HG02610 (cell line): Measurements from ENCODE around the gene HTR2A.

Experiments
- ATAC-seq: cut with Tn5 transposase; IDR thresholded peaks from one replicate; pipeline ENCODE4 v1.9.1; 2021; ENCODE audit warnings: mild to moderate bottlenecking, moderate library complexity; ENCODE audit not compliant: unreplicated experiment

Gene HTR2A

DNA sequence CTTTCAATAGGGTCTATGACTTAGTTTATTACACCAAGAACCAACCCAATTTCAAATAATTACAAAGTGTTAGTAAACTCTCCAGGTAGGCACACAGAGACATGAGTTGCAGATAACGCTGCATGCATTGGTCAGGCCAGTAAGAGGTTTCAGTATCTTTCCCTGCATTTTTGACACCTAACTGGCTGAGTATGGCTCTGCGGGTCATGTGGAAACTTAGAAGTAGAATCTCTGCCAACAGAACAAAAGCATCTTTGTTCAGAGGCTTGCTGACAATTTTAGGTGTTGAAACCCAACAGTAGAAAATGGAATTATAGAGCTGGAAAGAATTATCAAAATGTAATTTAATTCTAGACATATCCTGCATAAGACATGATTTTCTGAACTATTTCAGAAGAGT is 25.3 kb downstream of the HTR2A start:
- no peak for ATAC-seq

GRCh38 chr13:46868091-46868490 is 28.8 kb downstream of the HTR2A start:
- ATAC-seq = no peak

DNA sequence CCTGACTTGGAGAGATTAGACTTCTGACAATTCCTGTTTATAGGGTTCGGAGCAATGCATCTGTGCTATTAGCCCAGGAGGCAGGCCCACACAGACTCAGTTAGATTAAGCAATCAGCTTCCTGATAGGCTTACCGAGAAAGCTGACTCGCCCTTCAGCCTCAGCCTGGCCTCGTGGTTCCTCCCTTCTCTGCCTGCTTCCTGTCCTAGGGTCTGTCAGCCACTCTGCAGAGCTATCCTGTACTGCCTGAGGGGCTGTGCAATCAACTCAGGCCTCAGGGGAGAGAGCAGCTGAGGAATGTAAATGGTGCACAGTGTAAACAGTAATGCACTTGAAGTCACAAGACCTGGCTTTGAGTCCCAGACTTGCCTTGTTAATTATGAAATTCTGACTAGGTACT is 30.7 kb downstream of the HTR2A start:
- no peak for ATAC-seq

DNA sequence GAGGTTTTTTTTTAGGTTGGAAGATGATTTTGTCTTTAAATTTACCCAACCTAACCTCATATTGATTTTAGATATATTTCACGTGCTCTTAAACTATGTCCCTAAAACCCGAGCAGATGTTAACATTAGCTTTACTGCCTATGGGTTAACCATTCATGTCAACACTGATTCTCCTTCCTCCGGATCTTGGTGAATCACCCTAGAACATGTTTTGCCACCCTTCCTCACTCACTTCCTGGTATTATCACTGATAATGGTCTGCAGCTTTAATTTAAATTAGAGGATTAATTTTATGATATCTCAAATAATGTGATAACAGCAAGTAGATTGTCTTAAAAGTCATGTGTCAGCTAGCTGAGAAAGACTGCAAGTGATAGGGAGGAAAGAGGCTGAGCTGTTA is 31.9 kb downstream of the HTR2A start:
- no peak for ATAC-seq

GRCh38 chr13:46861959-46862358 is 34.9 kb downstream of the HTR2A start:
- ATAC-seq = peak; percentile 57

GRCh38 chr13:46860722-46861121 is 36.1 kb downstream of the HTR2A start:
- no peak for ATAC-seq

GRCh38 chr13:46858776-46859175 is 38.1 kb downstream of the HTR2A start:
- no peak for ATAC-seq

DNA sequence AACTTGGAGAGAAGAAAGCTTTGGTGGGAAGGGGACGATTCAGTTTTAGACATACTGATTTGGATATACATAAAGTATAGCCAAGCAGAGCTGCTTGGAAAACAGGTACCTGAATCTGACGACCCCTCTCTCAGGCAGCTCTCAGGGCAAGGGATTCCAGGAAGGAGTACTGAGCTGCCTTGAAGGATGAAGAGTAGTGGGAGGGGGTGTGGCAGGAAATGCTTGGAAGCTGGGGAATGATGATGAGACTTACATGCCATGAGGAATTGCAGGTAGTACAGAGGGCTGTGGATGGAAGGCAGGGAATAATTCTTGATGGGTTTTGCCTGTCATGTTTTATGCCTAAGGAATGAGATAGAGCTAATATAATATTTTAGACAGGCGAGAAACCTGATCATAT is 38.7 kb downstream of the HTR2A start:
- ATAC-seq = no peak

GRCh38 chr13:46855664-46856063 is 41.2 kb downstream of the HTR2A start:
- no peak for ATAC-seq

DNA sequence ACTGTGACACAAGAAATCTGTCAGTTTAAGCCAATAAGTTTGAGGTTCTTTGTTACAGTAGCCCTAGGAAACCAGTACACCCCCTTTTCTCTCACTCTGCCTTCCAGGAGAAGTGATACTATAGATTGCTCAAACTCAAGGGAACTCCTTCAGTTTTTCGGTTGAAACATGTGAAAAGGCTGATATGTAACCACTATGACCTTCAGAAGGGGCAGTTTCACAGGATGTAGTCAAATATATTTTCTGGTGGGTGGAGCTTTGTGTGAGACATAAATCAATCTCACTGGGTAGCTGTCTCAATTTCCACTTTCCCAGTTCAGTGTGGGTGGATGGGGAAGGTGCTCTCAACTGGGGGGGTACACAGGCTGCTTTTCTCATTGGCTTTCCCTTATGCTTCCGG is 41.7 kb downstream of the HTR2A start:
- ATAC-seq = no peak

- ATAC-seq = no peak
These were observed 44.7 kb downstream of the HTR2A start for GRCh38 chr13:46852168-46852567.

DNA sequence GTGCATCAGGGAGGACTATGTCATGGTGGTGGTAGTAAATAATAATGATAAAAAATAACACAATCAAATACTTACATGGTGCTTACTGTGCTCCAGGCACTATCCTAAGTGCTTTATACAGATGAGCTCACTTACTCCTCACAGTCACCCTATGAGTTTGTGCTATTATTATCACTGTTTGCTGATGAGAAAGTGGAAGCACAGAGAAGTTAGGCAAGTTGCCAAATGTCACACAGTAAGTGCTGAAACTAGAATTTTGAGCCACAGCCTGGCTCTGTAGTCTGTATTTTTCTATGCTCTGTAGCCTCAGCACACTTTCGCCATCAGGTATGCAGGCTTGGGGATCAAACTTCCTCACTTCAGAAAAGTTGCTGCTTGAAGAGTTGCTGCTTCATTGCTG is 46.6 kb downstream of the HTR2A start:
- ATAC-seq = no peak

- no peak for ATAC-seq
These were observed 50.1 kb downstream of the HTR2A start for GRCh38 chr13:46846726-46847125.

GRCh38 chr13:46845146-46845545 is 51.7 kb downstream of the HTR2A start:
- ATAC-seq = no peak

DNA sequence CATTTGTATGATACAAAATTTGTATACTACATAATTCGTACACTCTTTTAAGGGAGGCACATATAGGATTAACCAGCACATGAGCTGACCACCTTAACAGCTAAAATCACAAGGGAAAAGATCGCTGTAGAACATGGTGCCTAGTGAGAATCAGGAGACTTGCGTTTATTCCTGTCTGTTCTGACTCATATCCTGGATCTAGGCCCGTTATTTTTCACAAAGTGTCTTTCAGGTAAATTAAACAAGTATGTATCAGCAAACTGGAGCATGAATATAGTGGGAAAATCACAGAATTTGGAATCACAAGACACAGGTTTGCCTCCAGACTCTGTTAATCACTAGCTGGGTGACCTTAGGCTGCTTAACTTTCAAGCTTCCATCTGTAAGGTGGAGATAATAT is 52.4 kb downstream of the HTR2A start:
- no peak for ATAC-seq

GRCh38 chr13:46839399-46839798 is 57.5 kb downstream of the HTR2A start:
- ATAC-seq = no peak

GRCh38 chr13:46834657-46835056 is 62.2 kb downstream of the HTR2A start:
- ATAC-seq = no peak

DNA sequence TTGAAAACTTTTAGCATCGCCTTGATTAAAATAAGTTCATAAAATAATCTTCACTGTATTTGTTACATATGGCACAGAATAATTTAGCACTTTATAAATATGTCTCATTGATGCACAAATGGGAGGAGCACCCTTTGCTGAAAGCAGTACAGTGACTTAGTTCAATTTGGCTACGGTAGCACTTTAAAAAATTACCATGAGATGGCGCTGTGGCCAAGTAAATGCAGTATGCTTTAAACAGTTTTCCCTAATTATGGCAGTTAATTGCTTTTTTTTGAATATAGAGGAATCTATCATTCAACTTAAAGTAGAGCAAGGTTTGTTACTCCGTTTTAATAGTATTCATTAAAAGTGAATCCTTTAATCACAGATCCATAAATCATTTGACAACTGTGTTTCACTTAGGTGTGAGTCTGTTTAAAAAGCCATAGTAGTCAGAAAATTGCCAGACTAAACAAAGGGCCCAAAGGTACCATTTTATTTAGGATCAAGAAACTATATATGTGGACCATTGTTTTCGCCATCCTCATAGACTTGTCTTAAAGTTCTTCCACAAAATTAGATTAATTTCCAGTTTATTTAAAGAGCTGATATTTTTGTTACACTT is 65.2 kb downstream of the HTR2A start:
- peak; percentile 46 for ATAC-seq

DNA sequence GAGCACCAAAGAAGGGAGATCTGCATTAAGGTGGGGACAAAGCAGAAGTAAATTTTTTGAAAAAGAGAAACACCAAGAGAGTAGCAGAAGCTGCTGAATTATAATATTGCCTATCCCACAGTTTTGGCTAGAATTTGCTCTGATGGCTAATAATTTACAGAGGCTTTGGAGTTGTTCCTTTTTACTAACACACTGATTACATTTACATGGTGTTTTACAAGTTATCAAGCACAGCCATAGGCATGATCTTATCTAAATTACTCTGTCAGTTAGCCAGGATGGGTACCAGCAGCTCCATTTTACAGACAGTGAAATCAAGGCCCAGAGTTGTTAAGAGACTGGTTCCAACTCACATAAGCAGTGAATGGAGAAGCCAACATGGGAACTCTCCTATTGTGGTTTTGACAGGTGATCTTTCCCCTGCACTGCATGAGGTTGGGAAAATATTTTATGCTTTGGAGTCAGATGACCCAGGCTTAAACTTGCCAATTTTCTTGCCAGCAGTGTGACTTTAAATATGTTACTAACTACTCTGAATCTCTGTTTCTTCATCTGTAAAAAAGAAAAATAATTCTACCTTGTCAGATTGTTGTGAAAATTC is 66.3 kb downstream of the HTR2A start:
- no peak for ATAC-seq

DNA sequence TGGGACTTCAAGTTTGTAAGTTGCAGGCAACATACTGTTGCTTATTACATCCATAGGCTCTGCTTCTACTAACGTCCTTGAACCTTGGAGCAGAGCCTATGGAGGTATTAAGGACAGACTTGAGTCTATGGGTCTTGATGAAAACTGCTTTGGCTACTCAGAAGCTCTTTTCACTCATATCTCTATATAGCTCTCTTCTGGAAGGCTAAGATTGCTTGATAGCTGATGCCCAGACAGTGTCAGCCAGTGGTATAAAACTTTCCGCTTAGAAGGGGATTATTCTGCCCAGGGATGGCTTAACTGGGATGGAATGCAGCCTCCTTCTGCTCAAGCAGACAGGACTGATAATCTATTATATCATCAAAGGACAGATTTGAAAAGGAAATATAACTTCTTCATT is 74.3 kb downstream of the HTR2A start:
- ATAC-seq = no peak

GRCh38 chr13:46817838-46818476 is 78.9 kb downstream of the HTR2A start:
- no peak for ATAC-seq

GRCh38 chr13:46817095-46817494 is 79.8 kb downstream of the HTR2A start:
- no peak for ATAC-seq

- no peak for ATAC-seq
These were observed 80.5 kb downstream of the HTR2A start for GRCh38 chr13:46816371-46816770.
